CD4-positive, alpha-beta T cell treated with Interferon alpha-2 for 1 hour (primary cell): ENCODE measurements around the gene TMEM244.
"Not testable (repeated sequence)": the region's sequence is repeated elsewhere in the genome, so short reads cannot be mapped to it uniquely, and the experiment has no call there.

ENCODE experiments used
- DNase-seq, 2 donors: peaks; one replicate each; pipeline ENCODE4 v3.0.0-alpha.2; 2020 to 2022

Gene TMEM244

GRCh38 chr6:129866256-129866655, 5.1 kb upstream of the TMEM244 start:
- no peak for DNase-seq

- no peak for DNase-seq
Observed at GRCh38 chr6:129865013-129865412, 3.9 kb upstream of the TMEM244 start.

- DNase-seq = no peak
Observed at GRCh38 chr6:129863664-129864063, 2.5 kb upstream of the TMEM244 start.

GRCh38 chr6:129859524-129859923, 1.6 kb downstream of the TMEM244 start:
- DNase-seq = no peak

GRCh38 chr6:129857838-129858237, 3.3 kb downstream of the TMEM244 start:
- no peak for DNase-seq

- no peak for DNase-seq
Observed at GRCh38 chr6:129853996-129854711, 7.0 kb downstream of the TMEM244 start.

GRCh38 chr6:129852257-129852858, 8.8 kb downstream of the TMEM244 start:
- DNase-seq = no peak

- no peak for DNase-seq
Observed at GRCh38 chr6:129849456-129849855, 11.7 kb downstream of the TMEM244 start.

GRCh38 chr6:129846761-129847160, 14.4 kb downstream of the TMEM244 start:
- no peak for DNase-seq

GRCh38 chr6:129845696-129846095, 15.4 kb downstream of the TMEM244 start:
- DNase-seq = no peak

- no peak for DNase-seq
Observed at GRCh38 chr6:129844118-129844891, 16.8 kb downstream of the TMEM244 start.

GRCh38 chr6:129843573-129843972, 17.5 kb downstream of the TMEM244 start:
- no peak for DNase-seq

GRCh38 chr6:129842881-129843409, 18.2 kb downstream of the TMEM244 start:
- DNase-seq = no peak

GRCh38 chr6:129842137-129842536, 19.0 kb downstream of the TMEM244 start:
- no peak for DNase-seq

GRCh38 chr6:129839562-129839961, 21.6 kb downstream of the TMEM244 start:
- not testable (repeated sequence) for DNase-seq

- no peak for DNase-seq
Observed at GRCh38 chr6:129835691-129836090, 25.4 kb downstream of the TMEM244 start.

- DNase-seq = no peak
Observed at GRCh38 chr6:129832299-129832698, 28.8 kb downstream of the TMEM244 start.

GRCh38 chr6:129828229-129828628, 32.9 kb downstream of the TMEM244 start:
- DNase-seq = no peak

GRCh38 chr6:129818251-129818650, 42.9 kb downstream of the TMEM244 start:
- DNase-seq = no peak

GRCh38 chr6:129817821-129818220, 43.3 kb downstream of the TMEM244 start:
- DNase-seq = no peak

- no peak for DNase-seq
Observed at GRCh38 chr6:129817332-129817731, 43.8 kb downstream of the TMEM244 start.

- DNase-seq = no peak
Observed at GRCh38 chr6:129812145-129812777, 48.9 kb downstream of the TMEM244 start.

- DNase-seq = not testable (repeated sequence)
Observed at GRCh38 chr6:129807141-129807540, 54.0 kb downstream of the TMEM244 start.
